ENCODE data around the gene PGK1. TPM values are rescaled to one million over a fixed set of nuclear protein-coding genes. Genes with fewer than 3 reads are reported as not detected.
"Not testable (repeated sequence)": the region's sequence is repeated elsewhere in the genome, so short reads cannot be mapped to it uniquely, and the experiment has no call there.

Gene PGK1
- total RNA-seq, 1 donor from 2014 or later = 245 TPM

DNA sequence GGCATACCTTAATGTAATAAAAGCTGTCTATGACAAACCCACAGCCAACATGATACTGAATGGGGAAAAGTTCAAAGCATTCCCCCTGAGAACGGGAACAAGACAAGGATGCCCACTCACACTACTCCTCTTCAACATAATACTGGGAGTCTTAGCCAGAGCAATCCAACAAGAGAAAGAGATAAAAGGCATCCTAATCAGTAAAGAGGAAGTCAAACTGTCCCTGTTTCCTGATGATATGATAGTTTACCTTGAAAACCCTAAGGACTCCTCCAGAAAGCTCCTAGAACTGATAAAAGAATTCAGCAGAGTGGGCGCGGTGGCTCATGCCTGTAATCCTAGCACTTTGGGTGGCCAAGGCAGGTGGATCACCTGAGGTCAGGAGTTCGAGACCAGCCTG is 59.1 kb downstream of the PGK1 start:
- not testable (repeated sequence) for H3K4me3 ChIP-seq (ENCODE audit: low read depth, low read length); DNase-seq (ENCODE audit: low read depth); H3K36me3 ChIP-seq (ENCODE audit: control insufficient read depth, insufficient read depth, low read length); H3K27me3 ChIP-seq (ENCODE audit: control insufficient read depth, insufficient read depth, low read length)

DNA sequence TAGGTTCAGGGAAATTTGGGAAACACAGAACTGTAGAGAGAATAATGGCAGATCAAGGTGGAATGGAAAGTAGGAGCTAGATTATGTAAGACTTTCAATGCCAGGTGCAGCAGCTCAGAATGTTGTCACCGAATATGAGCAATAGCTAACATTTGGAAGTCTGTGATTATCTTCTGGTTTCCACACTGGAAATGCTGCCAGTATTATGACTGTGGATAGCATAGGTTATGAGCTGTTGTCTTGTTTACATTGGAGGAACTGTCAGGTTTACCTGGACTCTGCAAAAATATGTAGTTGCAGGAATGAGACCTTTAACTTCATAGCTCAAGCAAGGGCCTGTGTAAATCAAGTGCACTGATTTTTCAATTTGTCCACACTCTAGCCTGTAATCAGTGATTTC is 61.4 kb downstream of the PGK1 start:
- no peak overlapping the region for H3K4me3 ChIP-seq (ENCODE audit: low read depth, low read length)
- DNase-seq (ENCODE audit: low read depth) = no peak
- H3K27me3 ChIP-seq (ENCODE audit: control insufficient read depth, insufficient read depth, low read length) = no peaks in the 10 kb centered on the region
- H3K36me3 ChIP-seq (ENCODE audit: control insufficient read depth, insufficient read depth, low read length) = no peaks in the 10 kb centered on the region
- TF ChIP-seq, protein P1, sequence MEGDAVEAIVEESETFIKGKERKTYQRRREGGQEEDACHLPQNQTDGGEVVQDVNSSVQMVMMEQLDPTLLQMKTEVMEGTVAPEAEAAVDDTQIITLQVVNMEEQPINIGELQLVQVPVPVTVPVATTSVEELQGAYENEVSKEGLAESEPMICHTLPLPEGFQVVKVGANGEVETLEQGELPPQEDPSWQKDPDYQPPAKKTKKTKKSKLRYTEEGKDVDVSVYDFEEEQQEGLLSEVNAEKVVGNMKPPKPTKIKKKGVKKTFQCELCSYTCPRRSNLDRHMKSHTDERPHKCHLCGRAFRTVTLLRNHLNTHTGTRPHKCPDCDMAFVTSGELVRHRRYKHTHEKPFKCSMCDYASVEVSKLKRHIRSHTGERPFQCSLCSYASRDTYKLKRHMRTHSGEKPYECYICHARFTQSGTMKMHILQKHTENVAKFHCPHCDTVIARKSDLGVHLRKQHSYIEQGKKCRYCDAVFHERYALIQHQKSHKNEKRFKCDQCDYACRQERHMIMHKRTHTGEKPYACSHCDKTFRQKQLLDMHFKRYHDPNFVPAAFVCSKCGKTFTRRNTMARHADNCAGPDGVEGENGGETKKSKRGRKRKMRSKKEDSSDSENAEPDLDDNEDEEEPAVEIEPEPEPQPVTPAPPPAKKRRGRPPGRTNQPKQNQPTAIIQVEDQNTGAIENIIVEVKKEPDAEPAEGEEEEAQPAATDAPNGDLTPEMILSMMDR (IDR thresholded peaks at IDR 0.05; ENCODE audit: insufficient read depth, low read length, poor library complexity, severe bottlenecking) = no peak

DNA sequence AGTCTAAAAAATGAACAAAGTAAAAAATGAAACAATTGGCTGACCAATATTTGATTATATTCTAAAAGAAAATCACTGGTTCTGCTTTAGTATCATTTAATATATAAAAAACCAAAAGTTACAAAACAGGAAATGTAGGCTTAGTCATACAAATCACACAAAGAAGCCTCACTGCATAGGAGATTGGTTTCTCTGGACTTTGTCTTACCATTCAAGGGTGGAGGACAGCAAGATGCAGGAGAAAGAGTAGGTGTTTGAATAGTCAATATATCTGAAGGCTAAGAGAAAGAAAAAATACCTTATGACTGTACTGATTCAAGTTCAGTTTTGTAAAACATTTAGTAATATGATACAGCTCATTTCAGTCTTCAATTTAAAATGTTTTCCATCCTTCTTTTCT is 64.0 kb downstream of the PGK1 start:
- TF ChIP-seq, protein P1 (IDR thresholded peaks at IDR 0.05; ENCODE audit: insufficient read depth, low read length, poor library complexity, severe bottlenecking) = no peak
- no peak overlapping the region for H3K4me3 ChIP-seq (ENCODE audit: low read depth, low read length)
- DNase-seq (ENCODE audit: low read depth) = no peak
- no peaks in the 10 kb centered on the region for H3K27me3 ChIP-seq (ENCODE audit: control insufficient read depth, insufficient read depth, low read length)
- no peaks in the 10 kb centered on the region for H3K36me3 ChIP-seq (ENCODE audit: control insufficient read depth, insufficient read depth, low read length)

Other genes starting within 250 kb of the PGK1 start
- 49.2 and 54.7 TPM in 2 replicates for gene MAGT1, start 208.8 kb upstream of the PGK1 start, total RNA-seq
- gene COX7B, start 204.8 kb upstream of the PGK1 start, total RNA-seq = 222 and 228 TPM in 2 replicates
- 6.6 and 8.2 TPM in 2 replicates for gene ATP7A, start 193.6 kb upstream of the PGK1 start, total RNA-seq
- not detected in 2 replicates for gene PGAM4, start 134.6 kb upstream of the PGK1 start, total RNA-seq
- 17.5 and 17.8 TPM in 2 replicates for gene TAF9B, start 35.4 kb downstream of the PGK1 start, total RNA-seq
- gene CYSLTR1, start 223.4 kb downstream of the PGK1 start, total RNA-seq = not detected in 2 replicates